CD4-positive, alpha-beta T cell treated with Interleukin-12 subunit alpha and Interleukin-12 subunit beta, for 1 hour (primary cell): ENCODE measurements around the gene SDK1.
"Not testable (repeated sequence)": the region's sequence is repeated elsewhere in the genome, so short reads cannot be mapped to it uniquely, and the experiment has no call there.

Experiments used
- DNase-seq: peaks from one replicate; pipeline ENCODE4 v3.0.0-alpha.2; 2020

SDK1 gene

GRCh38 chr7:3753868-3754267 lies 452.8 kb downstream of the SDK1 start:
- DNase-seq, result no peak

GRCh38 chr7:3754493-3755341 lies 453.7 kb downstream of the SDK1 start:
- DNase-seq, result no peak

GRCh38 chr7:3755778-3756453 lies 454.9 kb downstream of the SDK1 start:
- not testable (repeated sequence) for DNase-seq

- no peak for DNase-seq
These were observed 456.0 kb downstream of the SDK1 start for GRCh38 chr7:3757059-3757458.

- DNase-seq, result no peak
These were observed 459.6 kb downstream of the SDK1 start for GRCh38 chr7:3760651-3761050.

GRCh38 chr7:3762146-3762831 lies 461.2 kb downstream of the SDK1 start:
- no peak for DNase-seq

- DNase-seq, result no peak
These were observed 467.1 kb downstream of the SDK1 start for GRCh38 chr7:3767917-3768777.

- no peak for DNase-seq
These were observed 470.9 kb downstream of the SDK1 start for GRCh38 chr7:3771906-3772305.

- no peak for DNase-seq
These were observed 477.3 kb downstream of the SDK1 start for GRCh38 chr7:3778345-3778744.

GRCh38 chr7:3780016-3780415 lies 479.0 kb downstream of the SDK1 start:
- DNase-seq, result no peak

- DNase-seq, result no peak
These were observed 479.5 kb downstream of the SDK1 start for GRCh38 chr7:3780525-3780924.

GRCh38 chr7:3781607-3782006 lies 480.6 kb downstream of the SDK1 start:
- no peak for DNase-seq

- DNase-seq, result no peak
These were observed 486.7 kb downstream of the SDK1 start for GRCh38 chr7:3787717-3788264.

GRCh38 chr7:3790803-3791202 lies 489.8 kb downstream of the SDK1 start:
- no peak for DNase-seq

- no peak for DNase-seq
These were observed 490.3 kb downstream of the SDK1 start for GRCh38 chr7:3791327-3791726.

GRCh38 chr7:3795141-3795540 lies 494.1 kb downstream of the SDK1 start:
- DNase-seq, result no peak

- no peak for DNase-seq
These were observed 494.7 kb downstream of the SDK1 start for GRCh38 chr7:3795781-3796180.

- no peak for DNase-seq
These were observed 504.1 kb downstream of the SDK1 start for GRCh38 chr7:3805151-3805550.

GRCh38 chr7:3806516-3806915 lies 505.5 kb downstream of the SDK1 start:
- DNase-seq, result no peak

- no peak for DNase-seq
These were observed 506.8 kb downstream of the SDK1 start for GRCh38 chr7:3807824-3808223.

GRCh38 chr7:3821488-3821887 lies 520.4 kb downstream of the SDK1 start:
- DNase-seq, result no peak

- no peak for DNase-seq
These were observed 524.4 kb downstream of the SDK1 start for GRCh38 chr7:3825491-3825890.

GRCh38 chr7:3832199-3832598 lies 531.1 kb downstream of the SDK1 start:
- no peak for DNase-seq
